Rectal smooth muscle tissue (tissue), 1 donor: Measurements from ENCODE around the gene WARS2.

Source experiments
- H3K27ac ChIP-seq: one replicate; pipeline ENCODE4 v1.7.0; 2013; ENCODE audit warnings: low read depth, low read length, inconsistent platforms
- H3K27me3 ChIP-seq: one replicate; pipeline ENCODE4 v1.7.0; 2013; ENCODE audit warnings: low read length; ENCODE audit not compliant: control insufficient read depth, insufficient read depth
- H3K36me3 ChIP-seq: one replicate; pipeline ENCODE4 v1.7.0; 2013; ENCODE audit warnings: low read length; ENCODE audit not compliant: control insufficient read depth, insufficient read depth
- H3K4me1 ChIP-seq: one replicate; pipeline ENCODE4 v1.7.0; 2013; ENCODE audit warnings: low read length; ENCODE audit not compliant: control insufficient read depth, insufficient read depth
- H3K4me3 ChIP-seq: one replicate; pipeline ENCODE4 v1.7.0; 2013; ENCODE audit warnings: low read length
- H3K9ac ChIP-seq: one replicate; pipeline ENCODE4 v1.7.0; 2013; ENCODE audit warnings: low read length

Gene WARS2

GRCh38 chr1:119009312-119009655 is 131.2 kb downstream of the WARS2 start:
- Histone ChIP-seq H3K9ac (no peak overlapping the region), H3K27ac (no peak overlapping the region), H3K36me3 (no peaks in the 10 kb centered on the region), H3K27me3 (peaks cover 22% of the 10 kb centered on the region), H3K4me1 (no peaks in the 10 kb centered on the region), H3K4me3 (no peak overlapping the region)

- H3K27me3 ChIP-seq: peaks cover 25% of the 10 kb centered on the region
Measured at GRCh38 chr1:119008483-119009311, 131.8 kb downstream of the WARS2 start.

GRCh38 chr1:119007670-119008482 is 132.6 kb downstream of the WARS2 start:
- H3K4me3 ChIP-seq: peak overlapping the region; percentile 52
- H3K36me3 ChIP-seq: no peaks in the 10 kb centered on the region
- no peaks in the 10 kb centered on the region for H3K4me1 ChIP-seq
- H3K27ac ChIP-seq: no peak overlapping the region
- H3K27me3 ChIP-seq: peaks cover 32% of the 10 kb centered on the region
- no peak overlapping the region for H3K9ac ChIP-seq

More at GRCh38 chr1:119008483-119009311, 131.8 kb downstream of the WARS2 start:
- Histone ChIP-seq H3K27ac (no peak overlapping the region), H3K9ac (no peak overlapping the region), H3K4me3 (peak overlapping the region; percentile 52), H3K36me3 (no peaks in the 10 kb centered on the region), H3K4me1 (no peaks in the 10 kb centered on the region)

- Histone ChIP-seq H3K27me3 (peaks cover 37% of the 10 kb centered on the region), H3K4me3 (no peak overlapping the region), H3K4me1 (no peaks in the 10 kb centered on the region)
Measured at GRCh38 chr1:119007339-119007669, 133.1 kb downstream of the WARS2 start.

GRCh38 chr1:119006406-119007279 is 133.8 kb downstream of the WARS2 start:
- no peak overlapping the region for H3K4me3 ChIP-seq
- H3K9ac ChIP-seq: no peak overlapping the region
- H3K27me3 ChIP-seq: peaks cover 42% of the 10 kb centered on the region
- no peaks in the 10 kb centered on the region for H3K4me1 ChIP-seq
- no peaks in the 10 kb centered on the region for H3K36me3 ChIP-seq
- H3K27ac ChIP-seq: no peak overlapping the region

More at GRCh38 chr1:119007339-119007669, 133.1 kb downstream of the WARS2 start:
- H3K36me3 ChIP-seq: no peaks in the 10 kb centered on the region
- H3K27ac ChIP-seq: no peak overlapping the region
- no peak overlapping the region for H3K9ac ChIP-seq

- H3K4me1 ChIP-seq: no peaks in the 10 kb centered on the region
- peaks cover 48% of the 10 kb centered on the region for H3K27me3 ChIP-seq
- H3K9ac ChIP-seq: no peak overlapping the region
- H3K36me3 ChIP-seq: no peaks in the 10 kb centered on the region
- no peak overlapping the region for H3K27ac ChIP-seq
- H3K4me3 ChIP-seq: no peak overlapping the region
Measured at GRCh38 chr1:119005724-119006405, 134.6 kb downstream of the WARS2 start.

- H3K27ac ChIP-seq: no peak overlapping the region
- H3K9ac ChIP-seq: no peak overlapping the region
- no peaks in the 10 kb centered on the region for H3K36me3 ChIP-seq
- no peaks in the 10 kb centered on the region for H3K4me1 ChIP-seq
- H3K27me3 ChIP-seq: peaks cover 55% of the 10 kb centered on the region
- no peak overlapping the region for H3K4me3 ChIP-seq
Measured at GRCh38 chr1:119004781-119005180, 135.7 kb downstream of the WARS2 start.

- H3K4me1 ChIP-seq: no peaks in the 10 kb centered on the region
Measured at GRCh38 chr1:119004129-119004527, 136.3 kb downstream of the WARS2 start.

GRCh38 chr1:119003413-119004128 is 136.9 kb downstream of the WARS2 start:
- H3K4me3 ChIP-seq: no peak overlapping the region
- H3K27ac ChIP-seq: no peak overlapping the region
- no peaks in the 10 kb centered on the region for H3K36me3 ChIP-seq
- H3K4me1 ChIP-seq: no peaks in the 10 kb centered on the region
- peaks cover 66% of the 10 kb centered on the region for H3K27me3 ChIP-seq
- no peak overlapping the region for H3K9ac ChIP-seq

More at GRCh38 chr1:119004129-119004527, 136.3 kb downstream of the WARS2 start:
- Histone ChIP-seq H3K27ac (no peak overlapping the region), H3K9ac (no peak overlapping the region), H3K27me3 (peaks cover 60% of the 10 kb centered on the region), H3K4me3 (no peak overlapping the region), H3K36me3 (no peaks in the 10 kb centered on the region)

GRCh38 chr1:119002028-119002686 is 138.3 kb downstream of the WARS2 start:
- H3K4me1 ChIP-seq: no peaks in the 10 kb centered on the region
- H3K27me3 ChIP-seq: peaks cover 66% of the 10 kb centered on the region
- no peak overlapping the region for H3K9ac ChIP-seq
- H3K27ac ChIP-seq: no peak overlapping the region
- H3K36me3 ChIP-seq: no peaks in the 10 kb centered on the region
- H3K4me3 ChIP-seq: no peak overlapping the region
